RWPE1 (cell line): ENCODE results near the gene CPAMD8.

Source experiments
- CTCF ChIA-PET: fragments of 350-600 bp; sonication (Branson Sonifier 250); formaldehyde crosslinking; extraction: SDS; loops from one replicate; lab custom pipeline; 2021; lab: Yijun Ruan, JAX
- POLR2A ChIA-PET: fragments of 400-600 bp; formaldehyde crosslinking; extraction: SDS; loops from one replicate; lab custom pipeline; 2020; ENCODE audit warnings: antibody characterized with exemption; ENCODE audit not compliant: low non-redundant PET; lab: Yijun Ruan, JAX
- DNase-seq: peaks from one replicate; pipeline ENCODE4 v3.0.0; 2012; ENCODE audit warnings: low spot score
- H3K27ac ChIP-seq: fragments of 450-650 bp; 2 replicates; pipeline ENCODE4 v1.5.1; 2017
- CTCF ChIP-seq: fragments of 450-650 bp; conservative IDR thresholded peaks from 2 replicates; pipeline ENCODE4 v1.5.1; 2017; ENCODE audit warnings: low read depth, mild to moderate bottlenecking

CPAMD8 gene

GRCh38 chr19:16873594-16873993 lies 153.0 kb downstream of the CPAMD8 start:
- POLR2A ChIA-PET: no interaction called here
- DNase-seq: no peak
- CTCF ChIA-PET: no interaction called here
- TF ChIP-seq CTCF: no peak
- H3K27ac ChIP-seq: peak overlapping the region; percentile 69

GRCh38 chr19:16872728-16873127 lies 153.9 kb downstream of the CPAMD8 start:
- CTCF ChIA-PET: no interaction called here
- no peak for TF ChIP-seq CTCF

DNA sequence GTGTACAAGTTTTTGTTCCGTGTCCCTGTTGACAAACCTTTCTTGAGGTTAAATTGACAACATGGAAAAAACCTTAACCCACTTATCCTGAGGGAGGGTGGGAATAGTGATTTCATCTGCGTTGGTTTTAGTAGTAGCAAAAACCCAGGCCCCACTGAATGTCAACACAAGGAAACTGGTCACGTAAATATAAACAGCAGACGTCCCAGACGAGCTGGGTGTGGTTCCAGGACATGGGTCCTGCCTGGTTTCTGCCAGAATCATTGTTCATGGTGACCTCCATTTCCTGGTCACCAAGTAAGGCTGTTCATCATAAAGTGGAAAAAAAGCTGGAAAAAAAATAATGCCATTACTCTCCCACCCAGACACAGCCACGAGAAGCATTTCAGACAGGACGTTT lies 154.7 kb downstream of the CPAMD8 start:
- DNase-seq: no peak
- TF ChIP-seq CTCF: no peak
- ChIA-PET CTCF (no interaction called here), POLR2A (no interaction called here)
- no peak overlapping the region for H3K27ac ChIP-seq

More at GRCh38 chr19:16872728-16873127, 153.9 kb downstream of the CPAMD8 start:
- DNase-seq: no peak
- POLR2A ChIA-PET: no interaction called here
- peak overlapping the region; percentile 69 for H3K27ac ChIP-seq

- no peak for TF ChIP-seq CTCF
- ChIA-PET CTCF (interaction anchor here (0.6 kb wide), 1 partner anchor 142 kb away, joined by 4 read pairs; no protein-coding TSS in a partner anchor), POLR2A (no interaction called here)
- no peak for DNase-seq
- H3K27ac ChIP-seq: 0 out of 2 replicates have a peak overlapping the region, but pooled peaks have one; percentile 6
These were observed 157.2 kb downstream of the CPAMD8 start for GRCh38 chr19:16869331-16869972.

DNA sequence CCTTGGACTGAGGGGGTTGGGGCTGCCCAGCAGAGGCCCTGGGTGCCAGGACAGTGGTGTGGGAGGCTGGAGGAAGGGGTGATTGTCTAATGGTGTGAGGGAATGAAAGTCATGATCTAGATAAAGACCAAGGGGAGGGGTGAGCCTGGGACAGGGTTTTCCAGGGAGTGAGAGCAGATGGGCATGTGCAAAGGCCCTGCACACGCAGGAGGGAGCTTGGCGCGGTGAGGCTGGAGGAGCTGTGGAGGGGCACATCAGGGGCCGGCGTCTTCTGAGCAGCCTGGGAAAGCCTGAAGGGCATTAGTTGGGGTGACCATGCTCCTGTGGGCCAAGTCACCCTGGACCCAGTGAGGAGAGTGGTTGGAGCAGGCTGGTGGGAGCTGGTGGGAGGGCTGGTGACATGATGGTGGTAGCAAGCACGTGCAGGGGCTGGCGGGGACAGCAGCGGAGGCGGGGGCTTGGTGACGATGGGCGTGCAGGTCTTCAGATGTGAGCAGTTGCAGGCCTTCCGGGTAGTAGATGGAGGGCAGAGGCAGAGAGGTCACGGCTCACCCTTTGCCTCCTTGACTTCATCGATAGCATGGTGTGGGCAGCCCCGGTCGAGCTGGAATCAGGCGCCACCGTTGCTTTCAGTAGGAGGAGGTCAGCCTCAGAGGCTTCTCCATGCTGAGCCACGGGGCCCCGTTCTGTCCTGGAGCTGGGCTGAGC lies 158.0 kb downstream of the CPAMD8 start:
- ChIA-PET CTCF (no interaction called here), POLR2A (no interaction called here)
- no peak for DNase-seq
- H3K27ac ChIP-seq: 0 out of 2 replicates have a peak overlapping the region, but pooled peaks have one; percentile 14
- no peak for TF ChIP-seq CTCF

DNA sequence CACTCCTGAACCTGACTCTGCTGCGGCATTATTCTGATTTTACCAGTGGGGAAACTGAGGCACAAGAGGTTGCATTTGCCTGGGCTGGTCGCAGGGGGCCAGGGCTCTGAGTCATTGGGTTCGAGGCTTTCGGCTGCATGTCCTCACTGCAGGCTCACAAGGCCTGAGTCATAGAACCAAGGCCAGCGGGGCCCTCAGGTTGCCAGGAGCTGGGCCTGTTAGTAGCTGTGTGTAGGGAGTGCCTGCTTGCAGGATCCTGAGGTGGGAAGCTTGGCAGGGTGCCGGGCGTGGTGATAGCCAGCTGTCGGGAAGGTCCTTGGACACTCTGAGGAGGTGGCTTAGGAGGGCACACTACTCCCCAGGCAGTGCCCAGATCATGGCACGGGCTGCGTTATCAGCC lies 159.4 kb downstream of the CPAMD8 start:
- H3K27ac ChIP-seq: peak overlapping the region; percentile 14
- CTCF ChIA-PET: interaction anchor here (0.6 kb wide), 1 partner anchor 45 kb away, joined by 3 read pairs; no protein-coding TSS in a partner anchor
- peak; percentile 26 for DNase-seq
- POLR2A ChIA-PET: no interaction called here
- no peak for TF ChIP-seq CTCF
